ENCODE measurements around the gene TENT4A.
"Not testable (repeated sequence)": the region's sequence is repeated elsewhere in the genome, so short reads cannot be mapped to it uniquely, and the experiment has no call there.

TENT4A gene

GRCh38 chr5:6713274-6714225 is at the start of gene TENT4A:
TENT4A (plus strand) TSS chr5:6713432; CDS start chr5:6713984, 552 bp downstream.
- DNase-seq (ENCODE audit: low read depth, low spot score) = no peak
- Histone ChIP-seq H3K27ac (peak within 1 kb of the TSS; percentile 93), H3K4me3 (peak within 1 kb of the TSS; percentile 97), H3K9me3 (ENCODE audit: low read depth, low read length) (no peaks in the 10 kb centered on the region), H3K9ac (ENCODE audit: insufficient read length) (peak within 1 kb of the TSS; percentile 94), H3K36me3 (ENCODE audit: insufficient read depth, low read length) (no peaks in the 10 kb centered on the region; the same call in 1 of the 2 replicates)
- TF ChIP-seq FOXP2 (optimal IDR thresholded peaks at IDR 0.05; ENCODE audit: control extremely low read depth, extremely low read length, insufficient read depth) = no peak
- TF ChIP-seq EZH2 (IDR thresholded peaks at IDR 0.05) = no peak
- no peak for TF ChIP-seq POLR2AphosphoS5 (IDR thresholded peaks at IDR 0.05; ENCODE audit: borderline replicate concordance, low read depth, low read length)

- H3K36me3 ChIP-seq (ENCODE audit: insufficient read depth, low read length) = no peaks in the 10 kb centered on the region
- H3K27ac ChIP-seq = no peak overlapping the region
- no peak overlapping the region for H3K9ac ChIP-seq (ENCODE audit: insufficient read length)
- H3K4me3 ChIP-seq = no peak overlapping the region
- no peak for TF ChIP-seq POLR2AphosphoS5 (IDR thresholded peaks at IDR 0.05; ENCODE audit: borderline replicate concordance, low read depth, low read length)
- TF ChIP-seq FOXP2 (optimal IDR thresholded peaks at IDR 0.05; ENCODE audit: control extremely low read depth, extremely low read length, insufficient read depth) = no peak
- no peak for TF ChIP-seq EZH2 (IDR thresholded peaks at IDR 0.05)
- no peak for DNase-seq (ENCODE audit: low read depth, low spot score)
- H3K9me3 ChIP-seq (ENCODE audit: low read depth, low read length) = no peaks in the 10 kb centered on the region
These were observed 46.5 kb upstream of the TENT4A start for GRCh38 chr5:6666762-6667161.

GRCh38 chr5:6667648-6668047 is 45.6 kb upstream of the TENT4A start:
- no peak for DNase-seq (ENCODE audit: low read depth, low spot score)
- Histone ChIP-seq H3K4me3 (no peak overlapping the region), H3K36me3 (ENCODE audit: insufficient read depth, low read length) (no peaks in the 10 kb centered on the region), H3K9ac (ENCODE audit: insufficient read length) (no peak overlapping the region), H3K27ac (no peak overlapping the region), H3K9me3 (ENCODE audit: low read depth, low read length) (no peaks in the 10 kb centered on the region)
- no peak for TF ChIP-seq EZH2 (IDR thresholded peaks at IDR 0.05)
- no peak for TF ChIP-seq FOXP2 (optimal IDR thresholded peaks at IDR 0.05; ENCODE audit: control extremely low read depth, extremely low read length, insufficient read depth)
- no peak for TF ChIP-seq POLR2AphosphoS5 (IDR thresholded peaks at IDR 0.05; ENCODE audit: borderline replicate concordance, low read depth, low read length)

- DNase-seq (ENCODE audit: low read depth, low spot score); H3K9ac ChIP-seq (ENCODE audit: insufficient read length); H3K36me3 ChIP-seq (ENCODE audit: insufficient read depth, low read length); H3K27ac ChIP-seq; H3K9me3 ChIP-seq (ENCODE audit: low read depth, low read length); H3K4me3 ChIP-seq: not testable (repeated sequence)
These were observed 44.5 kb upstream of the TENT4A start for GRCh38 chr5:6668717-6669116.

- Histone ChIP-seq H3K9ac (ENCODE audit: insufficient read length) (no peak overlapping the region), H3K4me3 (no peak overlapping the region), H3K36me3 (ENCODE audit: insufficient read depth, low read length) (no peaks in the 10 kb centered on the region), H3K27ac (no peak overlapping the region), H3K9me3 (ENCODE audit: low read depth, low read length) (no peaks in the 10 kb centered on the region)
- TF ChIP-seq FOXP2 (optimal IDR thresholded peaks at IDR 0.05; ENCODE audit: control extremely low read depth, extremely low read length, insufficient read depth) (no peak), EZH2 (IDR thresholded peaks at IDR 0.05) (no peak), POLR2AphosphoS5 (IDR thresholded peaks at IDR 0.05; ENCODE audit: borderline replicate concordance, low read depth, low read length) (no peak)
- no peak for DNase-seq (ENCODE audit: low read depth, low spot score)
These were observed 40.2 kb upstream of the TENT4A start for GRCh38 chr5:6673031-6673430.

GRCh38 chr5:6673963-6674362 is 39.3 kb upstream of the TENT4A start:
- Histone ChIP-seq H3K9me3 (ENCODE audit: low read depth, low read length) (no peaks in the 10 kb centered on the region), H3K4me3 (no peak overlapping the region), H3K36me3 (ENCODE audit: insufficient read depth, low read length) (no peaks in the 10 kb centered on the region), H3K27ac (no peak overlapping the region), H3K9ac (ENCODE audit: insufficient read length) (no peak overlapping the region)
- TF ChIP-seq FOXP2 (optimal IDR thresholded peaks at IDR 0.05; ENCODE audit: control extremely low read depth, extremely low read length, insufficient read depth) (no peak), EZH2 (IDR thresholded peaks at IDR 0.05) (no peak), POLR2AphosphoS5 (IDR thresholded peaks at IDR 0.05; ENCODE audit: borderline replicate concordance, low read depth, low read length) (no peak)
- DNase-seq (ENCODE audit: low read depth, low spot score) = no peak

- no peaks in the 10 kb centered on the region for H3K36me3 ChIP-seq (ENCODE audit: insufficient read depth, low read length)
- no peak overlapping the region for H3K9ac ChIP-seq (ENCODE audit: insufficient read length)
- TF ChIP-seq POLR2AphosphoS5 (IDR thresholded peaks at IDR 0.05; ENCODE audit: borderline replicate concordance, low read depth, low read length) (no peak), FOXP2 (optimal IDR thresholded peaks at IDR 0.05; ENCODE audit: control extremely low read depth, extremely low read length, insufficient read depth) (no peak), EZH2 (IDR thresholded peaks at IDR 0.05) (no peak)
- H3K27ac ChIP-seq = no peak overlapping the region
- no peaks in the 10 kb centered on the region for H3K9me3 ChIP-seq (ENCODE audit: low read depth, low read length)
- no peak overlapping the region for H3K4me3 ChIP-seq
- no peak for DNase-seq (ENCODE audit: low read depth, low spot score)
These were observed 38.8 kb upstream of the TENT4A start for GRCh38 chr5:6674421-6674820.

- H3K36me3 ChIP-seq (ENCODE audit: insufficient read depth, low read length) = no peaks in the 10 kb centered on the region
- no peak overlapping the region for H3K27ac ChIP-seq
- H3K9ac ChIP-seq (ENCODE audit: insufficient read length) = no peak overlapping the region
- no peak for DNase-seq (ENCODE audit: low read depth, low spot score)
- no peak overlapping the region for H3K4me3 ChIP-seq
- TF ChIP-seq FOXP2 (optimal IDR thresholded peaks at IDR 0.05; ENCODE audit: control extremely low read depth, extremely low read length, insufficient read depth) (no peak), EZH2 (IDR thresholded peaks at IDR 0.05) (no peak), POLR2AphosphoS5 (IDR thresholded peaks at IDR 0.05; ENCODE audit: borderline replicate concordance, low read depth, low read length) (no peak)
- H3K9me3 ChIP-seq (ENCODE audit: low read depth, low read length) = no peaks in the 10 kb centered on the region
These were observed 38.3 kb upstream of the TENT4A start for GRCh38 chr5:6674886-6675285.

Data from SK-N-MC (cell line).